ENCODE results near the gene S1PR5. TPM values are rescaled to one million over a fixed set of nuclear protein-coding genes. Genes with fewer than 3 reads are reported as not detected.
A peak's percentile ranks its signal among the peaks of the same experiment; 100 is the strongest.

The S1PR5 gene
- total and polyA plus RNA-seq, 9 of the 15 experiments (the other 6 are each of a cell fraction or from before 2014, with no cell fraction given): 0.03 to 0.54 (median 0.35) TPM; not detected in 4

- TF ChIP-seq, protein P1, sequence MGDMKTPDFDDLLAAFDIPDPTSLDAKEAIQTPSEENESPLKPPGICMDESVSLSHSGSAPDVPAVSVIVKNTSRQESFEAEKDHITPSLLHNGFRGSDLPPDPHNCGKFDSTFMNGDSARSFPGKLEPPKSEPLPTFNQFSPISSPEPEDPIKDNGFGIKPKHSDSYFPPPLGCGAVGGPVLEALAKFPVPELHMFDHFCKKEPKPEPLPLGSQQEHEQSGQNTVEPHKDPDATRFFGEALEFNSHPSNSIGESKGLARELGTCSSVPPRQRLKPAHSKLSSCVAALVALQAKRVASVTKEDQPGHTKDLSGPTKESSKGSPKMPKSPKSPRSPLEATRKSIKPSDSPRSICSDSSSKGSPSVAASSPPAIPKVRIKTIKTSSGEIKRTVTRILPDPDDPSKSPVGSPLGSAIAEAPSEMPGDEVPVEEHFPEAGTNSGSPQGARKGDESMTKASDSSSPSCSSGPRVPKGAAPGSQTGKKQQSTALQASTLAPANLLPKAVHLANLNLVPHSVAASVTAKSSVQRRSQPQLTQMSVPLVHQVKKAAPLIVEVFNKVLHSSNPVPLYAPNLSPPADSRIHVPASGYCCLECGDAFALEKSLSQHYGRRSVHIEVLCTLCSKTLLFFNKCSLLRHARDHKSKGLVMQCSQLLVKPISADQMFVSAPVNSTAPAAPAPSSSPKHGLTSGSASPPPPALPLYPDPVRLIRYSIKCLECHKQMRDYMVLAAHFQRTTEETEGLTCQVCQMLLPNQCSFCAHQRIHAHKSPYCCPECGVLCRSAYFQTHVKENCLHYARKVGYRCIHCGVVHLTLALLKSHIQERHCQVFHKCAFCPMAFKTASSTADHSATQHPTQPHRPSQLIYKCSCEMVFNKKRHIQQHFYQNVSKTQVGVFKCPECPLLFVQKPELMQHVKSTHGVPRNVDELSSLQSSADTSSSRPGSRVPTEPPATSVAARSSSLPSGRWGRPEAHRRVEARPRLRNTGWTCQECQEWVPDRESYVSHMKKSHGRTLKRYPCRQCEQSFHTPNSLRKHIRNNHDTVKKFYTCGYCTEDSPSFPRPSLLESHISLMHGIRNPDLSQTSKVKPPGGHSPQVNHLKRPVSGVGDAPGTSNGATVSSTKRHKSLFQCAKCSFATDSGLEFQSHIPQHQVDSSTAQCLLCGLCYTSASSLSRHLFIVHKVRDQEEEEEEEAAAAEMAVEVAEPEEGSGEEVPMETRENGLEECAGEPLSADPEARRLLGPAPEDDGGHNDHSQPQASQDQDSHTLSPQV (IDR thresholded peaks at IDR 0.05): peak; percentile 30; the same call in 1 of the 2 replicates
- TF ChIP-seq HNRNPLL (IDR thresholded peaks at IDR 0.05; ENCODE audit: low read depth, low read length, poor library complexity, severe bottlenecking) (peak; percentile 16), RAD51 (IDR thresholded peaks at IDR 0.05; ENCODE audit: borderline replicate concordance, low read depth) (no peak)
Measured at GRCh38 chr19:10501971-10502523, 15.2 kb downstream of the S1PR5 start (continued).

DNA sequence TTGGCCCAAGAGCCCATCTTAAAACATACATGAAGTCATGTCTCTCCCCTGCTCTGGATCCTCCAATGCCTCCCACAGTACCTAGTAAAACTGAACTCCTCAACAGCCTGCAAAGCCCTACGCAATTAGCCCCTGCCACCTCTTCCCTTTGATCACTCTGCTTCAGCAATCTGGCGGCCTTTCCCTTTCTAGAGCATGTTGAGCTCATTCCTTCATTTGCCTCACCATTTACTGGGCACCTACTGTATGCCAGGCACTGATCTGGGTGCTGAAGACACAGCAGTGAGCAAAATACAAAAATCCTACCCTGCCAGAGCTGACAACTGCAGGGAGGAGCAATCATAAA, 17.0 kb downstream of the S1PR5 start:
- peaks cover 54% of the 10 kb centered on the region for H3K36me3 ChIP-seq (ENCODE audit: control insufficient read depth, insufficient read depth, low read length)
- no TSS peak for BruUV-seq (replicated peaks)
- no peak overlapping the region; the same call in 2 of the 3 replicates for H3K27ac ChIP-seq (ENCODE audit: extremely low read depth, low read depth, low read length)
- no peak for DNase-seq (ENCODE audit: extremely low read depth in 1 of 4, low spot score in 3 of 4)
- no peaks in the 10 kb centered on the region for H3K9me1 ChIP-seq (ENCODE audit: control insufficient read depth, insufficient read depth, low read length)
- WGBS (ENCODE audit: insufficient coverage, low coverage, missing lambda C conversion rate): 96% methylated on average over 2 of the region's 2 CpGs
- H3K4me1 ChIP-seq (replicated peaks in 1 of 2; ENCODE audit: control insufficient read depth in 2 of 2, insufficient read depth in 2 of 2, low read length in 2 of 2): peaks cover 3 to 44% of the 10 kb centered on the region in 2 experiments; a peak in 4 of 5 replicates
- in situ Hi-C loops (cut with MboI) (no loop called here), intact Hi-C loops (cut with micrococcal nuclease) (no loop called here)
- ChIA-PET POLR2A (interaction anchor here (0.6 to 2.2 kb wide), 8 partner anchors 8 to 304 kb away, joined by 3 to 8 read pairs (median 4); no protein-coding TSS in a partner anchor), CTCF (ENCODE audit: low intra/inter-chr PET ratio) (no interaction called here)
- H3K27me3 ChIP-seq (ENCODE audit: control insufficient read depth in 2 of 2, insufficient read depth in 2 of 2, low read length in 2 of 2): no peaks in the 10 kb centered on the region
- no peak overlapping the region for H3K4me2 ChIP-seq (ENCODE audit: insufficient read depth, low read length)
- peak overlapping the region in 1 of 2 experiments; percentile 29; a peak in 1 of 4 replicates for H3K9ac ChIP-seq (ENCODE audit: insufficient read depth in 1 of 2, low read depth in 2 of 2, low read length in 2 of 2)
- no peak overlapping the region for H2AFZ ChIP-seq (ENCODE audit: low read depth, low read length)
- H4K20me1 ChIP-seq (replicated peaks; ENCODE audit: control insufficient read depth, insufficient read depth, low read length): peaks cover 3% of the 10 kb centered on the region; the same call in 1 of the 2 replicates
- no peak overlapping the region for H3K4me3 ChIP-seq
- H3K9me3 ChIP-seq (replicated peaks; ENCODE audit: control insufficient read depth, insufficient read depth, low read depth, low read length): no peaks in the 10 kb centered on the region
- peaks cover 81% of the 10 kb centered on the region for H3K79me2 ChIP-seq (ENCODE audit: control insufficient read depth, insufficient read depth, low read length)
- no peak for FAIRE-seq
- ATAC-seq: no peak
- no peak for TF ChIP-seq SRSF7 (optimal IDR thresholded peaks at IDR 0.05; ENCODE audit: low read depth, low read length)
- no peak for TF ChIP-seq PHF21A (IDR thresholded peaks at IDR 0.05; ENCODE audit: borderline replicate concordance, low read depth)
- no peak for TF ChIP-seq RCOR1 (IDR thresholded peaks at IDR 0.05; ENCODE audit: borderline replicate concordance in 1 of 2, low read depth in 2 of 2, low read length in 2 of 2)
- no peak for TF ChIP-seq ZNF140 (CRISPR knock-in tag; IDR thresholded peaks at IDR 0.05)
- no peak for TF ChIP-seq ZNF324 (CRISPR knock-in tag; IDR thresholded peaks at IDR 0.05)
- TF ChIP-seq ZNF668 (CRISPR knock-in tag; IDR thresholded peaks at IDR 0.05): no peak
- TF ChIP-seq, protein P2, sequence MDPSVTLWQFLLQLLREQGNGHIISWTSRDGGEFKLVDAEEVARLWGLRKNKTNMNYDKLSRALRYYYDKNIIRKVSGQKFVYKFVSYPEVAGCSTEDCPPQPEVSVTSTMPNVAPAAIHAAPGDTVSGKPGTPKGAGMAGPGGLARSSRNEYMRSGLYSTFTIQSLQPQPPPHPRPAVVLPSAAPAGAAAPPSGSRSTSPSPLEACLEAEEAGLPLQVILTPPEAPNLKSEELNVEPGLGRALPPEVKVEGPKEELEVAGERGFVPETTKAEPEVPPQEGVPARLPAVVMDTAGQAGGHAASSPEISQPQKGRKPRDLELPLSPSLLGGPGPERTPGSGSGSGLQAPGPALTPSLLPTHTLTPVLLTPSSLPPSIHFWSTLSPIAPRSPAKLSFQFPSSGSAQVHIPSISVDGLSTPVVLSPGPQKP (CRISPR knock-in tag; IDR thresholded peaks at IDR 0.05): no peak
- no peak for TF ChIP-seq RBM15 (IDR thresholded peaks at IDR 0.05; ENCODE audit: insufficient read depth, low read length)
- no peak for TF ChIP-seq CREBBP (IDR thresholded peaks at IDR 0.05; ENCODE audit: low read depth, low read length)
- TF ChIP-seq TBP (optimal IDR thresholded peaks at IDR 0.05; ENCODE audit: low read depth, low read length): no peak

All from K562 (cell line).